Neutrophil (primary cell): Measurements from ENCODE around the gene RNF182.
"Not testable (repeated sequence)": the region's sequence is repeated elsewhere in the genome, so short reads cannot be mapped to it uniquely, and the experiment has no call there.

ENCODE experiments used
- H3K27ac ChIP-seq: fragments of 200-600 bp; sonication (generic); 2 replicates; pipeline ENCODE4 v1.5.1; 2016; ENCODE audit warnings: mild to moderate bottlenecking, moderate library complexity
- H3K27me3 ChIP-seq: fragments of 200-600 bp; sonication (generic); 2 replicates; pipeline ENCODE4 v1.6.0; 2016; ENCODE audit warnings: mild to moderate bottlenecking
- H3K36me3 ChIP-seq: fragments of 200-600 bp; sonication (generic); 2 replicates; pipeline ENCODE4 v1.5.1; 2017
- H3K4me1 ChIP-seq, 2 experiments: fragments of 200-600 bp in 1 of 2; sonication (generic) in 1 of 2; 1 replicate in 1 of 2; 2 replicates in 1 of 2; pipeline versions ENCODE4 v1.5.1 to v1.6.1; 2013 to 2016; ENCODE audit warnings: low read depth in 1 of 2, low read length in 1 of 2, mild to moderate bottlenecking in 1 of 2, moderate library complexity in 1 of 2; ENCODE audit not compliant: control insufficient read depth in 1 of 2, insufficient read depth in 1 of 2
- H3K4me3 ChIP-seq, 2 experiments: fragments of 200-600 bp in 1 of 2; sonication (generic) in 1 of 2; 1 replicate in 1 of 2; 2 replicates in 1 of 2; pipeline ENCODE4 v1.5.1; 2013 to 2016; ENCODE audit warnings: low read depth in 1 of 2, low read length in 1 of 2, mild to moderate bottlenecking in 1 of 2, moderate library complexity in 1 of 2
- H3K9me3 ChIP-seq: fragments of 200-600 bp; sonication (generic); 2 replicates; pipeline ENCODE4 v1.5.1; 2016
- TF ChIP-seq, protein P1 (sequence below): fragments of 200-600 bp; sonication (generic); IDR thresholded peaks from 2 replicates; pipeline ENCODE4 v1.5.1; 2016; ENCODE audit warnings: antibody characterized with exemption

The RNF182 gene

DNA sequence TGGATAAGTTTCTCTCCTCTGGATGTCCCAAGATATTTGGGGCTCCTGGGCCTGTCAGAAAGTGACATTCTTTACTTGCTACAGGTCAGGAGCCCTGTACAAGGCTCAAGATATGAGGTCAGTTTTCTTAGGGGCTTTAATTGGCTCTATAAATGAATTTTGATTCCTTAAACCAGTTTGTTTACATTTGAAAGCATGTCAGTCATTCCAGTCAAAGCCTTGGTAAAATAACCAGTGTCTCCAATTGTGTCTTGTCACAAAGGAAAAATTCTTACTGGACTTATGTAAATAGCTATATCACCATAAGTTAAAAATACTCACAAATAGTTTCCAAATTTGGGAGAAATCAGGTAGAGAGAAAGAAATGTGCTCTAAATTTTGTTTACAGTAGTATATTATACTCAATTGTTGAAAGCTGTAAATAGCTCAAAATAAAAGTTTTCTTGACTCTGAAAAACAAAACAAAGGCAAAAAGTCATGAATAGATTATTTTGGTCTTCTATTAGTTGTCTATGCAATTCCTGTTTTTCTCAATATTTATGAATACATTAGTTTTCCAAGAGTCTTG is 22.9 kb downstream of the RNF182 start:
- no peak overlapping the region for H3K4me3 ChIP-seq
- no peaks in the 10 kb centered on the region for H3K4me1 ChIP-seq
- no peaks in the 10 kb centered on the region for H3K27me3 ChIP-seq
- peaks cover 7% of the 10 kb centered on the region for H3K9me3 ChIP-seq
- no peaks in the 10 kb centered on the region for H3K36me3 ChIP-seq
- TF ChIP-seq, protein P1, sequence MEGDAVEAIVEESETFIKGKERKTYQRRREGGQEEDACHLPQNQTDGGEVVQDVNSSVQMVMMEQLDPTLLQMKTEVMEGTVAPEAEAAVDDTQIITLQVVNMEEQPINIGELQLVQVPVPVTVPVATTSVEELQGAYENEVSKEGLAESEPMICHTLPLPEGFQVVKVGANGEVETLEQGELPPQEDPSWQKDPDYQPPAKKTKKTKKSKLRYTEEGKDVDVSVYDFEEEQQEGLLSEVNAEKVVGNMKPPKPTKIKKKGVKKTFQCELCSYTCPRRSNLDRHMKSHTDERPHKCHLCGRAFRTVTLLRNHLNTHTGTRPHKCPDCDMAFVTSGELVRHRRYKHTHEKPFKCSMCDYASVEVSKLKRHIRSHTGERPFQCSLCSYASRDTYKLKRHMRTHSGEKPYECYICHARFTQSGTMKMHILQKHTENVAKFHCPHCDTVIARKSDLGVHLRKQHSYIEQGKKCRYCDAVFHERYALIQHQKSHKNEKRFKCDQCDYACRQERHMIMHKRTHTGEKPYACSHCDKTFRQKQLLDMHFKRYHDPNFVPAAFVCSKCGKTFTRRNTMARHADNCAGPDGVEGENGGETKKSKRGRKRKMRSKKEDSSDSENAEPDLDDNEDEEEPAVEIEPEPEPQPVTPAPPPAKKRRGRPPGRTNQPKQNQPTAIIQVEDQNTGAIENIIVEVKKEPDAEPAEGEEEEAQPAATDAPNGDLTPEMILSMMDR, result no peak
- H3K27ac ChIP-seq, result no peak overlapping the region

GRCh38 chr6:13952101-13952500 is 27.3 kb downstream of the RNF182 start:
- peaks cover 7% of the 10 kb centered on the region for H3K9me3 ChIP-seq
- H3K27me3 ChIP-seq, result no peaks in the 10 kb centered on the region
- no peaks in the 10 kb centered on the region for H3K4me1 ChIP-seq
- TF ChIP-seq, protein P1, result no peak
- no peaks in the 10 kb centered on the region for H3K36me3 ChIP-seq
- no peak overlapping the region for H3K4me3 ChIP-seq
- no peak overlapping the region for H3K27ac ChIP-seq

- Histone ChIP-seq H3K4me3 (no peak overlapping the region), H3K27ac (no peak overlapping the region), H3K4me1 (no peaks in the 10 kb centered on the region), H3K36me3 (no peaks in the 10 kb centered on the region), H3K27me3 (no peaks in the 10 kb centered on the region), H3K9me3 (peaks cover 1% of the 10 kb centered on the region)
- TF ChIP-seq, protein P1, result no peak
Observed at GRCh38 chr6:13953061-13953705, 28.4 kb downstream of the RNF182 start.

DNA sequence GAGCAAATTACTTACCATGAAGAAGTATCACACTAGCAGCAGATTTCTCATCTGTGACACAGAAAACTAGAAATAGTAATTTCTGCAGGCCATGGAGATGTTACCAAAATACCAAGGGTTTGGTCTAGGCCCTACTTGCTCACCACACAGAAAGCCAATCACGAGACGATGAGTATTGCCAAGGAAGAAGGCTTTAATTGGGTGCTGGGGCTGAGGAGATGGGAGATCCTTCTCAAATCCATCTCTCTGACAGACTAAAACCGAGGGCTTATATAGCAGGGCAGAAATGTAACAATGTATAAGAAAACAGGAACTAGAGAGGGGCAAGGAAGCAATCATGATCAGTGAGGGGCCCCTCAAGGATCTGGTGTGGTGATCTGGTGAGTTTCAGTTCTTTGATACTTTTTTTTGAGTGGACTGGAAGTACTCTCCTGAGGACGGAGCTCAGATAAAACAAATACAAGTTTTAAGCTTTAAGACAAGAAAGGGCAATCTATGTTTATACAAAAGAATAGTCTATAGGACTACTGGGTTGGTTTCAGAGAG is 40.9 kb downstream of the RNF182 start:
- TF ChIP-seq, protein P1, result no peak
- no peak overlapping the region for H3K4me3 ChIP-seq
- no peaks in the 10 kb centered on the region for H3K27me3 ChIP-seq
- H3K27ac ChIP-seq, result no peak overlapping the region
- no peaks in the 10 kb centered on the region for H3K36me3 ChIP-seq
- H3K4me1 ChIP-seq, result no peaks in the 10 kb centered on the region
- no peaks in the 10 kb centered on the region for H3K9me3 ChIP-seq

DNA sequence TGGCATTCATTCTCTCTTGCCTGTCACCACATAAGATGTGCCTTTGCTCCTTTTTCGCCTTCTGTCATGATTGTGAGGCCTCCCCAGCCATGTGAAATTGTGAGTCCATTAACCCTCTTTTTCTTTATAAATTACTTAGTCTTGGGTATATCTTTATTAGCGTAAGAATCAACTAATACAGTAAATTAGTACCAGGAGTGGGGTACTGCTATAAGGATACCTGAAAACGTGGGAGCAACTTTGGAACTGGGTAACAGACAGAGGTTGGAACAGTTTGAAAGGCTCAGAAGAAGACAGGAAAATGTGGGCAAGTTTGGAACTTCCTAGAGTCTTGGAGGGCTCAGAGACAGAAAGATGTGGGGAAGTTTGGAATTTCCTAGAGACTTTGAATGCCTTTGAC is 46.6 kb downstream of the RNF182 start:
- TF ChIP-seq, protein P1, result no peak
- Histone ChIP-seq H3K36me3 (no peaks in the 10 kb centered on the region), H3K4me3 (no peak overlapping the region), H3K9me3 (no peaks in the 10 kb centered on the region), H3K4me1 (no peaks in the 10 kb centered on the region), H3K27ac (no peak overlapping the region), H3K27me3 (no peaks in the 10 kb centered on the region)

DNA sequence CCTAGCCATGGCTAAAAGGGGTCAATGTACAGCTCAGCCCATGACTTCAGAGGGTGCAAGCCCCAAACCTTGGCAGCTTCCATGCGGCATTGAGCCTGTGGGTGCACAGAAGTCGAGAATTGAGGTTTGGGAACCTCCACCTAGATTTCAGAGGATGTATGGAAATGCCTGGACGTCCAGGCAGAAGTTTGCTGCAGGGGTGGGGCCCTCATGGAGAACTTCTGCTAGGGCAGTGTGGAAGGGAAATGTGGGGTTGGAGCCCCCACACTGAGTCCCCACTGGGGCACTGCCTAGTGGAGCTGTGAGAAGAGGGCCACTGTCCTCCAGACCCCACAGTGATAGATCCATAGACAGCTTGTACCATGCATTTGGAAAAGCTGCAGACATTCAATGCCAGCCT is 47.9 kb downstream of the RNF182 start:
- not testable (repeated sequence) for H3K4me1 ChIP-seq, H3K4me3 ChIP-seq, H3K9me3 ChIP-seq, H3K27ac ChIP-seq, H3K36me3 ChIP-seq, H3K27me3 ChIP-seq

DNA sequence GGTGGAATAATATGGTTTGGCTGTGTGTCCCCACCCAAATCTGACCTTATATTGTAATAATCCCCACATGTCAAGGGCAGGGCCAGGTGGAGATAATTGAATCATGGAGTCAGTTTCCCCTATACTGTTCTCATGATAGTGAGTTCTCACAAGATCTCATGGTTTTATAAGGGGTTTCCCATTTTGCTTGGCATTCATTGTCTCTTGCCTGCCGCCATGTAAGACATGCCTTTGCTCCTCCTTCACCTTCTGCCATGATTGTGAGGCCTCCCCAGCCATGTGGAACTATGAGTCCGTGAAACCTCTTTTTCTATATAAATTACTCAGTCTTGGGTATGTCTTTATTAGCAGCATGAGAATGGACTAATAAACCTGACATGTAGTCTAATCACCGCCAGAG is 48.7 kb downstream of the RNF182 start:
- not testable (repeated sequence) for H3K4me1 ChIP-seq, H3K4me3 ChIP-seq, H3K9me3 ChIP-seq, H3K27ac ChIP-seq, H3K27me3 ChIP-seq, H3K36me3 ChIP-seq
